Renal pelvis (tissue), 12 donors: ENCODE data around the gene CHTF8. TPM values are rescaled to one million over a fixed set of nuclear protein-coding genes. Genes with fewer than 3 reads are reported as not detected.

ENCODE experiments used
- DNase-seq: peaks from one replicate; pipeline ENCODE4 v3.0.0-alpha.2; 2013
- long read RNA-seq, 16 experiments: transcript quantifications; one replicate each; lab custom pipeline, GENCODE V29; 2026
- polyA plus RNA-seq, 3 donors: library from polyadenylated mRNA; unstranded; fragments of 120-200 nt; gene quantifications; one replicate each; pipeline ENCODE4 v1.2.1, GENCODE V29; 2013; ENCODE audit not compliant: insufficient read length in 3 of 3

CHTF8 gene, protein sequence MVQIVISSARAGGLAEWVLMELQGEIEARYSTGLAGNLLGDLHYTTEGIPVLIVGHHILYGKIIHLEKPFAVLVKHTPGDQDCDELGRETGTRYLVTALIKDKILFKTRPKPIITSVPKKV
- 100 to 1,000 TPM; 159 to 188 (median 168) TPM for polyA plus RNA-seq
- long read RNA-seq, donor 1, transcript CHTF8-203 (4 exons, 2,903 nt): minor isoform, 18 of 248 reads
- long read RNA-seq, donor 1, transcript CHTF8-205 (3 exons, 856 nt): minor isoform, 12 of 248 reads
- long read RNA-seq, donor 1, transcript CHTF8-202 (4 exons, 1,073 nt): minor isoform, 7 of 248 reads
- long read RNA-seq, donor 1, transcript CHTF8-201 (1 exons, 2,561 nt): major isoform, 36 of 248 reads
- long read RNA-seq, donor 1, partial matches to known transcripts: 131 of 248 reads
- long read RNA-seq, donor 1, other reads (novel, unspliced or antisense): 36 of 248 reads
- long read RNA-seq, donor 2, transcript CHTF8-203 (4 exons, 2,903 nt): minor isoform, 23 of 171 reads
- long read RNA-seq, donor 2, transcript CHTF8-201 (1 exons, 2,561 nt): major isoform, 55 of 171 reads
- long read RNA-seq, donor 2, transcript CHTF8-202 (4 exons, 1,073 nt): minor isoform, 5 of 171 reads
- long read RNA-seq, donor 2, transcript CHTF8-205 (3 exons, 856 nt): minor isoform, 10 of 171 reads
- long read RNA-seq, donor 2, partial matches to known transcripts: 56 of 171 reads
- long read RNA-seq, donor 2, other reads (novel, unspliced or antisense): 12 of 171 reads
- long read RNA-seq, donor 3, transcript CHTF8-201 (1 exons, 2,561 nt): major isoform, 57 of 95 reads
- long read RNA-seq, donor 3, transcript CHTF8-203 (4 exons, 2,903 nt): minor isoform, 17 of 95 reads
- long read RNA-seq, donor 3, transcript CHTF8-205 (3 exons, 856 nt): minor isoform, 13 of 95 reads
- long read RNA-seq, donor 3, partial matches to known transcripts: 0 of 95 reads
- long read RNA-seq, donor 3, other reads (novel, unspliced or antisense): 0 of 95 reads
- long read RNA-seq, donor 4, transcript CHTF8-201 (1 exons, 2,561 nt): major isoform, 52 of 107 reads
- long read RNA-seq, donor 4, transcript CHTF8-202 (4 exons, 1,073 nt): minor isoform, 7 of 107 reads
- long read RNA-seq, donor 4, transcript CHTF8-205 (3 exons, 856 nt): minor isoform, 9 of 107 reads
- long read RNA-seq, donor 4, transcript CHTF8-203 (4 exons, 2,903 nt): minor isoform, 23 of 107 reads
- long read RNA-seq, donor 4, partial matches to known transcripts: 5 of 107 reads
- long read RNA-seq, donor 4, other reads (novel, unspliced or antisense): 0 of 107 reads
- long read RNA-seq, donor 5, transcript CHTF8-205 (3 exons, 856 nt): minor isoform, 5 of 78 reads
- long read RNA-seq, donor 5, transcript CHTF8-203 (4 exons, 2,903 nt): minor isoform, 8 of 78 reads
- long read RNA-seq, donor 5, transcript CHTF8-201 (1 exons, 2,561 nt): major isoform, 58 of 78 reads
- long read RNA-seq, donor 5, partial matches to known transcripts: 0 of 78 reads
- long read RNA-seq, donor 5, other reads (novel, unspliced or antisense): 0 of 78 reads
- long read RNA-seq, donor 6, transcript CHTF8-201 (1 exons, 2,561 nt): major isoform, 71 of 128 reads
- long read RNA-seq, donor 6, transcript CHTF8-205 (3 exons, 856 nt): minor isoform, 10 of 128 reads
- long read RNA-seq, donor 6, transcript CHTF8-202 (4 exons, 1,073 nt): minor isoform, 5 of 128 reads
- long read RNA-seq, donor 6, transcript CHTF8-203 (4 exons, 2,903 nt): minor isoform, 24 of 128 reads
- long read RNA-seq, donor 6, partial matches to known transcripts: 10 of 128 reads
- long read RNA-seq, donor 6, other reads (novel, unspliced or antisense): 0 of 128 reads
- long read RNA-seq, donor 7, transcript CHTF8-202 (4 exons, 1,073 nt): minor isoform, 6 of 182 reads
- long read RNA-seq, donor 7, transcript CHTF8-203 (4 exons, 2,903 nt): minor isoform, 22 of 182 reads
- long read RNA-seq, donor 7, transcript CHTF8-201 (1 exons, 2,561 nt): major isoform, 129 of 182 reads
- long read RNA-seq, donor 7, transcript CHTF8-205 (3 exons, 856 nt): minor isoform, 20 of 182 reads
- long read RNA-seq, donor 7, partial matches to known transcripts: 0 of 182 reads
- long read RNA-seq, donor 7, other reads (novel, unspliced or antisense): 0 of 182 reads
- long read RNA-seq, donor 8, transcript CHTF8-201 (1 exons, 2,561 nt): major isoform, 19 of 29 reads
- long read RNA-seq, donor 8, transcript CHTF8-205 (3 exons, 856 nt): minor isoform, 5 of 29 reads
- long read RNA-seq, donor 8, partial matches to known transcripts: 0 of 29 reads
- long read RNA-seq, donor 8, other reads (novel, unspliced or antisense): 0 of 29 reads
- long read RNA-seq, donor 9, transcript CHTF8-201 (1 exons, 2,561 nt): major isoform, 92 of 214 reads
- long read RNA-seq, donor 9, transcript CHTF8-205 (3 exons, 856 nt): minor isoform, 17 of 214 reads
- long read RNA-seq, donor 9, transcript CHTF8-203 (4 exons, 2,903 nt): minor isoform, 28 of 214 reads
- long read RNA-seq, donor 9, partial matches to known transcripts: 53 of 214 reads
- long read RNA-seq, donor 9, other reads (novel, unspliced or antisense): 10 of 214 reads
- long read RNA-seq, donor 10, transcript CHTF8-205 (3 exons, 856 nt): minor isoform, 18 of 122 reads
- long read RNA-seq, donor 10, transcript CHTF8-201 (1 exons, 2,561 nt): major isoform, 67 of 122 reads
- long read RNA-seq, donor 10, transcript CHTF8-203 (4 exons, 2,903 nt): minor isoform, 16 of 122 reads
- long read RNA-seq, donor 10, transcript CHTF8-202 (4 exons, 1,073 nt): minor isoform, 6 of 122 reads
- long read RNA-seq, donor 10, partial matches to known transcripts: 7 of 122 reads
- long read RNA-seq, donor 10, other reads (novel, unspliced or antisense): 0 of 122 reads
- long read RNA-seq, donor 11, transcript CHTF8-201 (1 exons, 2,561 nt): major isoform, 77 of 107 reads
- long read RNA-seq, donor 11, transcript CHTF8-202 (4 exons, 1,073 nt): minor isoform, 5 of 107 reads
- long read RNA-seq, donor 11, transcript CHTF8-205 (3 exons, 856 nt): minor isoform, 6 of 107 reads
- long read RNA-seq, donor 11, transcript CHTF8-203 (4 exons, 2,903 nt): minor isoform, 16 of 107 reads
- long read RNA-seq, donor 11, partial matches to known transcripts: 0 of 107 reads
- long read RNA-seq, donor 11, other reads (novel, unspliced or antisense): 0 of 107 reads
- long read RNA-seq, donor 12, transcript CHTF8-201 (1 exons, 2,561 nt): major isoform, 73 of 132 reads
- long read RNA-seq, donor 12, transcript CHTF8-205 (3 exons, 856 nt): minor isoform, 17 of 132 reads
- long read RNA-seq, donor 12, transcript CHTF8-203 (4 exons, 2,903 nt): minor isoform, 26 of 132 reads
- long read RNA-seq, donor 12, partial matches to known transcripts: 9 of 132 reads
- long read RNA-seq, donor 12, other reads (novel, unspliced or antisense): 0 of 132 reads
- long read RNA-seq, donor 13, transcript CHTF8-201 (1 exons, 2,561 nt): major isoform, 43 of 65 reads
- long read RNA-seq, donor 13, transcript CHTF8-203 (4 exons, 2,903 nt): minor isoform, 11 of 65 reads
- long read RNA-seq, donor 13, partial matches to known transcripts: 0 of 65 reads
- long read RNA-seq, donor 13, other reads (novel, unspliced or antisense): 0 of 65 reads
- long read RNA-seq, donor 14: 0 reads
- long read RNA-seq, donor 15: 0 reads
- long read RNA-seq, donor 16, transcript CHTF8-203 (4 exons, 2,903 nt): minor isoform, 15 of 115 reads
- long read RNA-seq, donor 16, transcript CHTF8-205 (3 exons, 856 nt): minor isoform, 11 of 115 reads
- long read RNA-seq, donor 16, transcript CHTF8-201 (1 exons, 2,561 nt): major isoform, 70 of 115 reads
- long read RNA-seq, donor 16, partial matches to known transcripts: 12 of 115 reads
- long read RNA-seq, donor 16, other reads (novel, unspliced or antisense): 0 of 115 reads

GRCh38 chr16:69132424-69133252 lies at the start of gene CHTF8, which contains the start of gene UTP4:
CHTF8 (minus strand) TSS chr16:69132588; CDS start chr16:69121458, 11,130 bp downstream.
UTP4 (plus strand) TSS chr16:69132649; CDS start chr16:69133460, 811 bp downstream.
- DNase-seq: peak; percentile 85

DNA sequence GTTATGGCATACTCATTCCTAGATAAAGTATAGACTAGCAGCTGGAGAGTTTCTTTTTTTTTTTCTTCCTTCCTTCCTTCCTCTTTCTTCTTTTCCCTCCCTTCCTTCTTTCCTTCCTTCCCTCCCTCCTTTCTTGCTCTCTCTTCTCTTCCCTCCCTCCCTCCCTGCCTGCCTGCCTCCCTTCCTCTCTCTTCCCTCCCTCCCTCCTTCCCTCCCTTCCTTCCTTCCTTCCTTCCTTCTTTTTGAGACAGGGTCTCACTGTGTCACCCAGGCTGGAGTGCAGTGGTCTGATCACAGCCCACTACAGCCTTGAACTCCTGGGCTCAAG lies 47.6 kb upstream of the CHTF8 start:
- no peak for DNase-seq

DNA sequence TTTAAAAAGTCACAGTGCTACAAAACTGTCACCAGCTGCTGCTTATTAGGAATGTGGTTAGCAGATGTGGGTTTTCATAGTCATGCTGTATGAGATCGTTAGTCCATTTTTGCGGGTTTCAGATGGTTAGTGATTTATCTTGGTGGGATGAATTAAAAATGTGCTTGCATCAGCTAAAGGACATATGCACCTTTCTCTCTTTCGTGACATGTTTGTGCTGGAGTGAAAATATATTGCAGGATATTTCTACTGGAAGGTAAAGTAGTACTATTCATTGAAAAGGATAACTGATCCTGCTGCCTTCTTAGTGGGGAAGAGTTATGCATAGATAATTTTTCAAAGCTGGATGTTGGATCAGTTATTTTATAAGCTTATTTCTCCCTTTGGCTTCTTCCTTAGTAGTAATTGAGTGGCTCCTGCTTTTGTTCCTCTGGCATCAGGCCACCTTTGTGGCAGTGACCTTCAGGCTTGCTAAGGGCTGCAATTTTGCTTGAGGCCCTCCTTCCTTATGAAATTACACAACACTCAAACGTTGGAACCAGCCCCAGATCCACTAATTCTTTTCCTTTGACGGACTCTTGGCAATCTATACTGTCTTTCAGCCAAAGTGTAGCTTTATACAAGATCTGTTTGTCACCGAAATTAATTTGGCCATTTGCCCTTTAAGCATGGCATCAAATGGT lies 47.1 kb upstream of the CHTF8 start:
- DNase-seq: peak; percentile 78

DNA sequence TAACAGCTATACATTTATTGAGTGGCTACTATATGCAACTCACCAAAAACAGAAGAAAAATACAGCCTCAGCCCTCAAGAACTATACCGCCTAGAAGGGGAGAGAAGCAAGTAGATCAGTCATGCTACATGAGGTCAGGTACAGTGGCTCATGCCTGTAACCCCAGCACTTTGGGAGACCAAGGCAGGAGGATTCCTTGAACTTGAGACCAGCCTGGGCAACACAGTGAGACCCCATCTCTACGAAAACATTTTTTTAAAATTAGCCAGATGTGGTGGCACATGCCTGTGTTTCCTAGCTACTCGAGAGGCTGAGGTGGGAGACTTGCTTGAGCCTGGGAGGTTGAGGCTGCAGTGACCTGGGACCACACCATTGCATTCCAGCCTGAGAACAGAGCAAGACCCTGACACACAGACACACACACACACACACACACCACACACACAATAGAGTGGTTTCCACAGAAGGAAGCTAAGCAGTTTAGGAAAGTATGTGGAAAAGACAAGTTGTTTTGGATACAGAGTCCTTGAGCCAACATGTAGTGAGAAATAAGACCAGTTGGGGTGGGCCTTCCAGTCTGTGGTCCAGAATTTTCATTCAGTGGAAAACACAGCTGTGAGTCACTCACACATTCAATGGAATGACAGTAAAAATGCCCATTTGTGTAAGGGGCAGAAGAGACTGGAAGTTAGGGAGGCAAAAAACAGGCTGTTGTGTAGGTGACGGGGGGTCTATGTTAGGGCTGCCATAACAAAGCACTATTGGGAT lies 43.8 kb upstream of the CHTF8 start:
- no peak for DNase-seq

- DNase-seq: peak; percentile 51
Measured at GRCh38 chr16:69171325-69172084, 39.1 kb upstream of the CHTF8 start.

DNA sequence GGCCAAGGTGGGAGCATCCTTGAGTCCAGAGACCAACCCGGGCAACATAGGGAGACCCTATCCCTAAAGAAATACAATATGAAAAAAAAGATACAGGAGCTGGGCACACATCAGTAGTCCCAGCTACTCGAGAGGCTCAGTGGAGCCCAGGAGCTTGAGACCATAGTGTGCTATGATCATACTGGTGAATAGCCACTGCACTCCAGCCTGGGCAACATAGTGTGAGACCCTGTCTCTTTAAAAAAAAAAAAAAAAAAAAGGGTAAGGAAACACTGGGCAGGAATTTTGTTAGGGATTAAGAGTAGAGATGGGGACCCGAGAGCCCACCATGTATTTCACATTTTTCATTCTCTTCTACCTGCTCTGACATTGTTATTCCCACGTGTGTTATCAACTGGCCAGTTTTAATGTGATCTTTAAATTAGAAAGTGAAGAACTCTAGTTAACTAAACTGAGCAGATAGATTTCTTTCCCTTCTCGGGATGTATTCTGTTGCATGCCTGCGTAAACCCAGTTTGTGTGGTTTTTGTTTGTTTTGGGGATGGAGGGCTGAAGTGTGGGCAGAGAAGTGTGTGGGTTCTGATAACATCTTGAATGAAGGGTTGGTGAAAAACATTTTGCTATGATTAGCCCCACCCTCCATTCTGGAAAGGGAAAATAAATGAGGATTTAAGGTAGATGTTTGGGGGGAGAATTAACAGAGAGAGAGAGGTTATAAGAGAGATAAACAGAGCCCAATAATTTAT lies 37.4 kb upstream of the CHTF8 start:
- DNase-seq: no peak

DNA sequence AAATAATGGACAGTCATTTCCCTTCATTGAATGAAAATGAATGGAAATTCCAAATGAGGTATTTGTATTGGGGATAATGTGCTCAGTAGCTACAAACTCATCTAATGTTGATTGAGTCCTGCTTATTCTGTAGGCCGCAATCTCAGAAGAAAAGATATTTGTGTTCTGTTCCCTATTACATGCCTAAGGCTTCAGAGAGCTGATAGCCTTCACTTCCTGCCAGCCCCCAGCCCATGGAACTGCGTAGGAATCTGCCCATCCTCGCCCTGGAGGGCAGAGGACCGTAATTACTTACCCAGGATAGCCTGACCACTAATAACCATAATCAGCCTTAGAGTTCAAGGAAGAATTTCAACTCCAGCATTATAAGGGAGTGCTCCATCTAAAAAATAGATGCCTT lies 36.7 kb upstream of the CHTF8 start:
- DNase-seq: no peak

GRCh38 chr16:69166946-69167930 lies 34.9 kb upstream of the CHTF8 start:
- DNase-seq: no peak

DNA sequence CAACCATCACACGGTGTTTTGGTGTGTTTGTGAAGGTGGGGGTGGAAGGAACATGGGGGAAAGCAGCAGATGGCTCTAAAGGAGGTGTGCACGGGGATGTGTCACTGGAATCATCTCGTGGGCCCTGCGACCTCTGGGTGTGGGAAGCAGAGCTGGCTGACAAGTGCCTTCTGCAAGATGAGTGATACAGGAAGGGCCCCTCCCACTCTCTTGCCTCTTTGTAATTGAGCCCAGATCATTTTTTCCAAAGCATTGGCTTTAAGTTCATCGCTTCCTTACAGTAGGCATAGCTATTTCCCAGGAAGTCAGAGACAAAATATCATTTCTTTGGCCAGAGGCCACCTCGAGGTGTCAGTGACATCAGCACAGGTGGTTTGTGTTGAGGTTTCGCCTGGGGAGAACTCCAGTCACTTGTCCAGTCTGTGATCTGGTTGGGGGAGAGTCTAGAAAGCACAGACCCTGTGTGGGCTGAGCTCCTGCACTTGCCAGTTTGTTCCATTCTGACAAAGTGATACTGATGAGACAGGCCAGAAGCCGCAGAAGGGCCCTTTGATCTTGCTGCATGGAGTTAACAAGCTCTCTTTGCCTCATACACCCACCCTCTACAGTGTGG lies 33.9 kb upstream of the CHTF8 start:
- DNase-seq: no peak

DNA sequence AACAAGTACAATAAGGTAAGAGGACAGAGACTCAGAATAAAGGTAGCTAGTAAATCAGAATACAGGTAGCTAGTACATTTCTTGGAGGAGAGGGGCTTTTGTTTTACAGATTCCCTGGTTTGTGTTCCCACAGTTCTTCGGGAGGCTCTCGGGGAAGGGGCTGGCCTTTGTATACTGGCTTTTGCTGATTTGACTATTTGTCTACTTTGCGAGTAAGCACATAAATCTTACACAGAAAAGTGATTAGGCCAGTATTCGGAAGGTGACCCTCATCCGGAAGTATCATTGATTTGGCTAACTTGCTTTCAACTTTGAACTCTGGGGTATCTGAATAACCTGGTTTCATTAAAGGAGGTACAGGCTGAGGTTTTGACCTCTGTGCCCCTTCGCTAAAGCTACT lies 33.2 kb upstream of the CHTF8 start:
- no peak for DNase-seq
